AG09309 (cell line): ENCODE measurements around the gene CAMTA2.

Experiments used
- DNase-seq: peaks from one replicate; pipeline ENCODE4 v3.0.0-alpha.2; 2010; ENCODE audit warnings: low read depth
- H3K4me3 ChIP-seq: 2 replicates; pipeline ENCODE4 v1.5.1; 2011; ENCODE audit warnings: mild to moderate bottlenecking, low read depth, low read length, moderate library complexity; ENCODE audit not compliant: control insufficient read depth
- TF ChIP-seq, protein P1 (sequence below): IDR thresholded peaks from 2 replicates; pipeline ENCODE4 v1.5.1; 2011; ENCODE audit warnings: mild to moderate bottlenecking, low read depth, low read length, inconsistent platforms; ENCODE audit not compliant: insufficient read depth, control insufficient read depth; ENCODE audit errors: missing control alignments

The CAMTA2 gene

DNA sequence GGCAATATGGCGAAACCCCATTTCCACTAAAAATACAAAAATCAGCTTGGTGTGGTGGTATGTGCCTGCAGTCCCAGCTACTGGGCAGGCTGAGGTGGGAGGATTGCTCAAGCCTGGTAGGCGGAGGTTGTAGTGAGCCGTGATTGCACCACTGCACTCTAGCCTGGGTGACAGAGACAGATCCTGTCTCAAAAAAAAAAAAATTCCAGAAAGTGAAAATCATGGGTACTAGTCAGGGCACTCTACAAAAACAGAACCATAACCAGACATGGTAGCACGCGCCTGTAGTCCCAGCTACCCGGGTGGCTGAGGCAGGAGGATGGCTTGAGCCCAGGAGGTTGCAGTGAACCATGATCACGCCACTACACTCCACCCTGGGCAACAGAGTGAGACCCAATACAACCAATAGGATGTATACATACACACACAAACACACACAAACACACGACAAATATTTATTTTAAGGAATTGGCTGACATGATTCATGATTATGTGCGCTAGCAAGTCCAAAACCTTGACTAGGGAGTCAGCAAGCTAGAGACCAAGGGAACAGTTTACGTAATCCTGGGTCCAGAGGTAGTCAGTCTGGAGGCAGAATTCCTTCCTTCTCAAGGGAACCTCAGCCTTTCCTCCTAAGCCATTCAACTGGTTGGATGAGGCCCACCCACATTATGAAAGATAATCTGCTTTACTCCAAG lies 67.0 kb downstream of the CAMTA2 start:
- TF ChIP-seq, protein P1, sequence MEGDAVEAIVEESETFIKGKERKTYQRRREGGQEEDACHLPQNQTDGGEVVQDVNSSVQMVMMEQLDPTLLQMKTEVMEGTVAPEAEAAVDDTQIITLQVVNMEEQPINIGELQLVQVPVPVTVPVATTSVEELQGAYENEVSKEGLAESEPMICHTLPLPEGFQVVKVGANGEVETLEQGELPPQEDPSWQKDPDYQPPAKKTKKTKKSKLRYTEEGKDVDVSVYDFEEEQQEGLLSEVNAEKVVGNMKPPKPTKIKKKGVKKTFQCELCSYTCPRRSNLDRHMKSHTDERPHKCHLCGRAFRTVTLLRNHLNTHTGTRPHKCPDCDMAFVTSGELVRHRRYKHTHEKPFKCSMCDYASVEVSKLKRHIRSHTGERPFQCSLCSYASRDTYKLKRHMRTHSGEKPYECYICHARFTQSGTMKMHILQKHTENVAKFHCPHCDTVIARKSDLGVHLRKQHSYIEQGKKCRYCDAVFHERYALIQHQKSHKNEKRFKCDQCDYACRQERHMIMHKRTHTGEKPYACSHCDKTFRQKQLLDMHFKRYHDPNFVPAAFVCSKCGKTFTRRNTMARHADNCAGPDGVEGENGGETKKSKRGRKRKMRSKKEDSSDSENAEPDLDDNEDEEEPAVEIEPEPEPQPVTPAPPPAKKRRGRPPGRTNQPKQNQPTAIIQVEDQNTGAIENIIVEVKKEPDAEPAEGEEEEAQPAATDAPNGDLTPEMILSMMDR = no peak
- DNase-seq = no peak
- no peak overlapping the region for H3K4me3 ChIP-seq

DNA sequence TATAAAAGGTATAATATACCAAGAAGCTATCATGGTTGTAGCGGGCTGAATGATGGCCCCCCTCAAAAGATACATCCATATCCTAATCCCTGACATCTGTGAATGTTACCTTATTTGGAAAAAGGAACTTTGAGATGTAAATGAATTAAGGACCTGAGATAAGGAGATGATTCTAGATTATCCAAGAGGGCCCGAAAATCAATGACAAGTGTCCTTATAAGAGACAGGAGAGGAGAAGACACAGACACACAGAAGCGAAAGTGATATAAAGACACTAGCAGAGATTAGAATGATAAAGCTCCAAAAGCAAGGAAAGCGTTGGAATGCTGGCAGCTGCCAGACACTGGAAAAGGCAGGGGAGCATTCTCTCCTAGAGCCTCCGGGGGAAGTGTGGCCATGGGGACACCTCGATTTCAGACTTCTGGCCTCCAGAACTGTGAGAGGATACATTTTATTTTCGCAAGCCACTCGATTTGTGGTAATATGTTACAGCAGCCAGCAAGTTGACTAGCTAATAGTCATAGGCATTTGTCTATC lies 67.9 kb downstream of the CAMTA2 start:
- TF ChIP-seq, protein P1 = no peak
- DNase-seq = no peak
- H3K4me3 ChIP-seq = no peak overlapping the region
